SKM-1 (cell line): ENCODE data around the gene CABP1.
"Not testable (repeated sequence)": the region's sequence is repeated elsewhere in the genome, so short reads cannot be mapped to it uniquely, and the experiment has no call there.

ENCODE experiments used
- DNase-seq: peaks from one replicate; lab custom pipeline; 2025; ENCODE audit not compliant: unreplicated experiment; lab: John Stamatoyannopoulos, UW

Gene CABP1

GRCh38 chr12:120639771-120640721, at the start of gene CABP1:
TSS of gene CABP1 (plus strand) at chr12:120640626. CDS start at chr12:120640686, 60 bp downstream.
- DNase-seq: no peak

GRCh38 chr12:120590741-120591407, 49.6 kb upstream of the CABP1 start:
- no peak for DNase-seq

GRCh38 chr12:120592121-120593049, 48.0 kb upstream of the CABP1 start:
- no peak for DNase-seq

DNA sequence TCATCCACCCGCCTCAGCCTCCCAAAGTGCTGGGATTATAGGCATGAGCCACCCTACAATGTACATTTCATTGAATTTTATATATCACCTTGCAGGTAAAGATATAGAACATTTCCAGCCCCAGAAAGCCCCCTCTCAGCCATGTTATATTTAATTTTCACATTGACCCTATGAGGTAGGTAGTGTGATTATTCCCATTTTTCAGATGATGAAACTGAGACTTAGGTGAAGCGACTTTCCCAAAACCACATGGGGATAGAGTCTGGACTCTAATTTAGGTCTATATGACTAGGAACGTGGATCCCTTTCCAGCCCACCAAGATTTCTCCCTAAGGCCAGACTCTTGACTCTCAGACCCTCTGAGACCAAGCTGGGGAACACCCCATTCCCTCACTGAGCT, 43.5 kb upstream of the CABP1 start:
- no peak for DNase-seq

GRCh38 chr12:120597861-120598260, 42.6 kb upstream of the CABP1 start:
- DNase-seq: no peak

GRCh38 chr12:120598674-120599463, 41.6 kb upstream of the CABP1 start:
- DNase-seq: no peak

GRCh38 chr12:120599672-120600552, 40.5 kb upstream of the CABP1 start:
- DNase-seq: no peak

- peak; percentile 40 for DNase-seq
Measured at GRCh38 chr12:120602416-120602815, 38.0 kb upstream of the CABP1 start.

- no peak for DNase-seq
Measured at GRCh38 chr12:120610560-120610959, 29.9 kb upstream of the CABP1 start.

DNA sequence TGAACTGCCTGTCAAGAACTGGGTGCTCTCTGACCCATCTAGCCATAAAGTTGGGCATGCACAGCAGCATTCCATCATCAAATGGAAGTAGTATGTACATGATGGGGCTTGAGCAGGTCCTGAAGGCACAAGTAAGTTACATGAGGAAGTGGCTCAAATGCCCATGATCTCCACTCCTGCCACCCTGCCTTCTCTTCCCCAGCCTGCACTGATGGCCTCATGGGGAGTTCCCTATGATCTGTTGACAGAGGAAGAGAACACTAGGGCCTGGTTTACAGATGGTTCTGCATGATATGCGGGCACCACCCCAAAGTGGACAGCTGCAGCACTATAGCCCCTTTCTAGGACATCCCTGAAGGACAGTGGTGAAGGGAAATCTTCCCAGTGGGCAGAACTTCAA, 28.9 kb upstream of the CABP1 start:
- not testable (repeated sequence) for DNase-seq

GRCh38 chr12:120614848-120615247, 25.6 kb upstream of the CABP1 start:
- DNase-seq: no peak

- DNase-seq: not testable (repeated sequence)
Measured at GRCh38 chr12:120617193-120617592, 23.2 kb upstream of the CABP1 start.

GRCh38 chr12:120617767-120618166, 22.7 kb upstream of the CABP1 start:
- not testable (repeated sequence) for DNase-seq

- no peak for DNase-seq
Measured at GRCh38 chr12:120618954-120619615, 21.3 kb upstream of the CABP1 start.

GRCh38 chr12:120620624-120621023, 19.8 kb upstream of the CABP1 start:
- DNase-seq: no peak

DNA sequence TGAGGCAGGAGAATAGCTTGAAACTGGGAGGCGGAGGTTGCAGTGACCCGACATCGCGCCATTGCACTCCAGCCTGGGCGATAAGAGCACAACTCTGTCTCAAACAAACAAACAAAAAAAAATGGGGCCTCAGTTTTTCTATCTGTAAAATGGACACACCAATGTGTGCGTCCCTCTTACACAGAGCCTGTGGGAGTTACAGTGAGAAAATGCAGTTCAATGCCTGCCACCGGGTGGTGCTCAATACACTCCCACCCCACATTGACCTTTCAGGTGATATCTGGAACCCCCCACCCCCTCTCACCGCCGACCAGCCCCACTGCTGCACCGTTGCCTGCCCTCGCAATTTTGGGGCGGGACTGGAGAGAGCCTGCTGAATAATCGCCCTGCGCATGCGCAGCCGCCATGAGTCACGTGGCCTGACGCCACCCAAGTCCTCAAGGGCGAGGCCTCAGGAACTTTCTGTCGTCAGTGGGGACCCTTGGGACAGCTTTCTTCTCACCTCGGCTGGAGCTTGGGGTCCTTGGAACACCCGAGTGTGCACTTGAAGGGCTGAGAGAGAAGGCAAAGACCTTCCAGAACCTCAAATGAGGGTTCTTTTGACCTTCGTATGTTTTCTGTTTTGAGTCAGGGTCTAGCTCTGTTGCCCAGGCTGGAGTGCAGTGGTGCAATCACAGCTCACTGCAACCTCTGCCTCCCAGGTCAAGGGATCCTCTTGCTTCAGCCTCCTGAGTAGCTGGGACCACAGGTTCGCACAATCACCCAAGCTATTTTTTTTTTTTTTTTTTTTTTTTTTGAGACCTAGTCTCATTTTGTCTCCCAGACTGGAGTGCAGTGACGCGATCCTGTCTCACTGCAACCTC, 14.6 kb upstream of the CABP1 start:
- DNase-seq: no peak

DNA sequence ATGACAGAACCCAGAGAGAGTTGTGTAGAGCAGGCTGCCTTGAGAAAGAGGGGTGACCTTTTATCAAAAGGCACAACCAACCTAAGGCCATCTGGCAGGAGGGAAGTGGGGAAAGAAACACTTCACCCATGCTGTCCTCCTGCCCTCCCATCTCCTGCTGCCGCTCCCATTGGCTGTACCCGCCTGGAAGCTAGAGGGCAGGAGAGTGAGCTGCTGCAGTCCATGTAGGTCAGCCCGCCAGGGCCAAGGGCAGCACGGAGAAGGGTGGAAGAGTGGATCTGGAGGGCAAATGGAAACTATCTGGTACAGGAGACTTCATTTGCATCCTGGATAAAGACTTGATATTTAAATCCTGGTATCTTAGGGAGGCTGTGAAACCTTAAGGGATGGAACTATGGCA, 11.5 kb upstream of the CABP1 start:
- no peak for DNase-seq
